ENCODE results near the gene ZNF787.

ZNF787 gene

GRCh38 chr19:56142897-56143434, 21.9 kb upstream of the ZNF787 start:
- DNase-seq = no peak

- DNase-seq = no peak
These were observed 21.1 kb upstream of the ZNF787 start for GRCh38 chr19:56142087-56142787.

- peak; percentile 12 to 25 for DNase-seq
These were observed 20.4 kb upstream of the ZNF787 start for GRCh38 chr19:56141417-56141993.

GRCh38 chr19:56140583-56141416, 19.7 kb upstream of the ZNF787 start, which contains the start of gene ZNF444:
ZNF444 (plus strand) TSS chr19:56141287; CDS start chr19:56146912, 5,625 bp downstream.
- DNase-seq = peak; percentile 97 to 100

GRCh38 chr19:56139847-56140582, 18.9 kb upstream of the ZNF787 start:
- DNase-seq = no peak

GRCh38 chr19:56138069-56138468, 17.0 kb upstream of the ZNF787 start:
- no peak for DNase-seq

GRCh38 chr19:56137405-56137804, 16.3 kb upstream of the ZNF787 start:
- no peak for DNase-seq

GRCh38 chr19:56136362-56136761, 15.3 kb upstream of the ZNF787 start:
- no peak for DNase-seq

GRCh38 chr19:56134654-56134921, 13.5 kb upstream of the ZNF787 start:
- no peak for DNase-seq

- no peak for DNase-seq
These were observed 13.0 kb upstream of the ZNF787 start for GRCh38 chr19:56133858-56134653.

GRCh38 chr19:56132316-56132822, 11.3 kb upstream of the ZNF787 start:
- no peak for DNase-seq

GRCh38 chr19:56131651-56132050, 10.6 kb upstream of the ZNF787 start:
- no peak for DNase-seq

GRCh38 chr19:56130006-56130405, 8.9 kb upstream of the ZNF787 start:
- no peak for DNase-seq

GRCh38 chr19:56126983-56127780, 6.1 kb upstream of the ZNF787 start:
- DNase-seq = no peak

GRCh38 chr19:56125806-56126590, 4.9 kb upstream of the ZNF787 start:
- no peak for DNase-seq

GRCh38 chr19:56124578-56124977, 3.5 kb upstream of the ZNF787 start:
- no peak for DNase-seq

GRCh38 chr19:56123266-56123891, 2.3 kb upstream of the ZNF787 start:
- no peak for DNase-seq

GRCh38 chr19:56120371-56121179, 520 bp downstream of the ZNF787 start:
- peak; percentile 81 to 86 for DNase-seq

- no peak for DNase-seq
These were observed 1.1 kb downstream of the ZNF787 start for GRCh38 chr19:56120002-56120370.
